Ecto neural progenitor cell (in vitro differentiated cells): ENCODE measurements around the gene CREB3L2.
"Not testable (repeated sequence)": the region's sequence is repeated elsewhere in the genome, so short reads cannot be mapped to it uniquely, and the experiment has no call there.

Source experiments
- DNase-seq: peaks from one replicate; pipeline ENCODE4 v3.0.0-alpha.2; 2018; ENCODE audit warnings: low spot score

Gene CREB3L2

GRCh38 chr7:138001529-138002095, at the start of gene CREB3L2:
TSS of gene CREB3L2 (minus strand) at chr7:138002086. CDS start at chr7:138001705, 381 bp downstream.
- peak; percentile 82 for DNase-seq

GRCh38 chr7:138049505-138050116, 47.7 kb upstream of the CREB3L2 start:
- no peak for DNase-seq

GRCh38 chr7:138047907-138048306, 46.0 kb upstream of the CREB3L2 start:
- DNase-seq: no peak

GRCh38 chr7:138044897-138045296, 43.0 kb upstream of the CREB3L2 start:
- no peak for DNase-seq

GRCh38 chr7:138040063-138040462, 38.2 kb upstream of the CREB3L2 start:
- not testable (repeated sequence) for DNase-seq

- no peak for DNase-seq
Observed at GRCh38 chr7:138036135-138036534, 34.2 kb upstream of the CREB3L2 start.

GRCh38 chr7:138033241-138033640, 31.4 kb upstream of the CREB3L2 start:
- DNase-seq: no peak

GRCh38 chr7:138032770-138033169, 30.9 kb upstream of the CREB3L2 start:
- DNase-seq: no peak

GRCh38 chr7:138032186-138032585, 30.3 kb upstream of the CREB3L2 start:
- no peak for DNase-seq

- no peak for DNase-seq
Observed at GRCh38 chr7:138030679-138031351, 28.9 kb upstream of the CREB3L2 start.

GRCh38 chr7:138029941-138030340, 28.1 kb upstream of the CREB3L2 start:
- DNase-seq: no peak

GRCh38 chr7:138029126-138029525, 27.2 kb upstream of the CREB3L2 start:
- no peak for DNase-seq

GRCh38 chr7:138027100-138027499, 25.2 kb upstream of the CREB3L2 start:
- no peak for DNase-seq

GRCh38 chr7:138025215-138026186, 23.6 kb upstream of the CREB3L2 start:
- DNase-seq: no peak

- DNase-seq: no peak
Observed at GRCh38 chr7:138024765-138025164, 22.9 kb upstream of the CREB3L2 start.

- DNase-seq: no peak
Observed at GRCh38 chr7:138024343-138024691, 22.4 kb upstream of the CREB3L2 start.

- DNase-seq: no peak
Observed at GRCh38 chr7:138023618-138024342, 21.9 kb upstream of the CREB3L2 start.

GRCh38 chr7:138021889-138022288, 20.0 kb upstream of the CREB3L2 start:
- no peak for DNase-seq

GRCh38 chr7:138017992-138018391, 16.1 kb upstream of the CREB3L2 start:
- no peak for DNase-seq

GRCh38 chr7:138015096-138015495, 13.2 kb upstream of the CREB3L2 start:
- DNase-seq: no peak

- no peak for DNase-seq
Observed at GRCh38 chr7:138014686-138015085, 12.8 kb upstream of the CREB3L2 start.

- not testable (repeated sequence) for DNase-seq
Observed at GRCh38 chr7:138014201-138014600, 12.3 kb upstream of the CREB3L2 start.
